OCI-LY1 (cell line): ENCODE data around the gene CAMK4.

Source experiments
- H2AFZ ChIP-seq: fragments of 200-600 bp; sonication (generic), shearing (Covaris generic); 2 replicates; pipeline ENCODE4 v1.6.0; 2014; ENCODE audit warnings: antibody characterized with exemption, mild to moderate bottlenecking, low read length
- H3F3A ChIP-seq: fragments of 200-600 bp; sonication (generic), shearing (Covaris generic); 2 replicates; pipeline ENCODE4 v1.6.0; 2014; ENCODE audit warnings: mild to moderate bottlenecking, antibody characterized with exemption, low read length, moderate library complexity; ENCODE audit not compliant: insufficient read depth
- H3K27ac ChIP-seq: fragments of 200-600 bp; sonication (generic); 2 replicates; pipeline ENCODE4 v1.5.1; 2014; ENCODE audit warnings: low read length, mixed run types, mild to moderate bottlenecking, low read depth; ENCODE audit not compliant: poor library complexity, severe bottlenecking
- H3K27me3 ChIP-seq: fragments of 200-600 bp; sonication (generic); 2 replicates; pipeline ENCODE4 v1.6.0; 2014; ENCODE audit warnings: antibody characterized with exemption, mild to moderate bottlenecking, low read length, moderate library complexity; ENCODE audit not compliant: insufficient read depth
- H3K36me3 ChIP-seq: fragments of 200-600 bp; sonication (generic); 2 replicates; pipeline ENCODE4 v1.6.1; 2014; ENCODE audit warnings: mild to moderate bottlenecking, antibody characterized with exemption, low read length, moderate library complexity, mixed read lengths; ENCODE audit not compliant: insufficient read depth
- H3K4me1 ChIP-seq: fragments of 200-600 bp; sonication (generic); 2 replicates; pipeline ENCODE4 v1.5.1; 2014; ENCODE audit warnings: mild to moderate bottlenecking, low read length, moderate library complexity; ENCODE audit not compliant: insufficient read depth, severe bottlenecking
- H3K4me2 ChIP-seq: fragments of 200-600 bp; sonication (generic), shearing (Covaris generic); 2 replicates; pipeline ENCODE4 v1.6.1; 2014; ENCODE audit warnings: low read length
- H3K4me3 ChIP-seq: fragments of 200-600 bp; sonication (generic); 2 replicates; pipeline ENCODE4 v1.5.1; 2014; ENCODE audit warnings: low read length, low read depth, mild to moderate bottlenecking, mixed read lengths; ENCODE audit not compliant: poor library complexity, severe bottlenecking
- H3K79me2 ChIP-seq: fragments of 200-600 bp; shearing (Covaris generic); 2 replicates; pipeline ENCODE4 v1.6.1; 2016; ENCODE audit warnings: mixed run types, low read length, mixed read lengths; ENCODE audit not compliant: insufficient read depth
- H3K9ac ChIP-seq: fragments of 200-600 bp; sonication (generic), shearing (Covaris generic); 2 replicates; pipeline ENCODE4 v1.6.1; 2014; ENCODE audit warnings: mild to moderate bottlenecking, low read length, mixed read lengths
- H3K9me2 ChIP-seq: fragments of 200-600 bp; sonication (generic), shearing (Covaris generic); 2 replicates; pipeline ENCODE4 v1.6.1; 2014; ENCODE audit warnings: low read depth, mild to moderate bottlenecking, low read length, mixed read lengths
- H3K9me3 ChIP-seq: fragments of 200-600 bp; shearing (Covaris generic); 2 replicates; pipeline ENCODE4 v1.6.1; 2014; ENCODE audit warnings: low read length, mixed read lengths
- H4K20me1 ChIP-seq: fragments of 200-600 bp; sonication (generic), shearing (Covaris generic); 2 replicates; pipeline ENCODE4 v1.6.0; 2016; ENCODE audit warnings: mild to moderate bottlenecking, low read length; ENCODE audit not compliant: insufficient read depth
- EZH2 ChIP-seq: fragments of 200-600 bp; sonication (generic), shearing (Covaris generic); IDR thresholded peaks from 2 replicates; pipeline ENCODE4 v1.8.0; 2017; ENCODE audit warnings: borderline replicate concordance, mixed run types, mild to moderate bottlenecking, antibody characterized with exemption, low read length, moderate library complexity, mixed read lengths
- TF ChIP-seq, protein P1 (sequence below): fragments of 200-600 bp; sonication (generic), shearing (Covaris generic); IDR thresholded peaks from 2 replicates; pipeline ENCODE4 v1.5.1; 2017; ENCODE audit warnings: mild to moderate bottlenecking, antibody characterized with exemption, low read length, moderate library complexity, mixed read lengths

Gene CAMK4

DNA sequence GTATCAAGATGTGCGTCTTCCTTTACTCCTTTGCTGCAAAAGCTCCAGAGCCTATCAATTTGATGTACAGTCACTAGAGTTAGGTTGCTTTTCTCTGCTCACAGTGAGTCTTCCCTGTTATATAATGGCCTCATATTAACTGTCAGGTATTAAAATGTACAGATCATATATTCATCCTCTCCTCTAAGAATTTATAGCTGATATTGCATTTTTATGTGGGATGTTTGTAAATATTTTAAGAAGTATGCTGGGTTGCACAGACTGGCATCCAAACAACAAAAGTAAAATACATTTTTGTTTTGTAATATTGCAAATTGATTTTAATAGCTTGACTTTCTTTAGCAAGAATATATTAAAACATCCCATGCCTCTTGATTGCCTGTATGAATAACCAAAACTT lies 148.6 kb downstream of the CAMK4 start:
- no peak overlapping the region for H3K9ac ChIP-seq
- no peaks in the 10 kb centered on the region for H3K9me3 ChIP-seq
- peaks cover 4% of the 10 kb centered on the region; the same call in 1 of the 2 replicates for H3K79me2 ChIP-seq
- no peaks in the 10 kb centered on the region for H3K9me2 ChIP-seq
- H4K20me1 ChIP-seq = no peaks in the 10 kb centered on the region
- H3K4me3 ChIP-seq = no peak overlapping the region
- no peak overlapping the region for H3K4me2 ChIP-seq
- no peak overlapping the region for H3K27ac ChIP-seq
- H2AFZ ChIP-seq = no peak overlapping the region
- H3K27me3 ChIP-seq = no peaks in the 10 kb centered on the region
- H3K36me3 ChIP-seq = peaks cover 52% of the 10 kb centered on the region
- H3F3A ChIP-seq = no peaks in the 10 kb centered on the region
- no peaks in the 10 kb centered on the region for H3K4me1 ChIP-seq
- no peak for TF ChIP-seq EZH2
- TF ChIP-seq, protein P1, sequence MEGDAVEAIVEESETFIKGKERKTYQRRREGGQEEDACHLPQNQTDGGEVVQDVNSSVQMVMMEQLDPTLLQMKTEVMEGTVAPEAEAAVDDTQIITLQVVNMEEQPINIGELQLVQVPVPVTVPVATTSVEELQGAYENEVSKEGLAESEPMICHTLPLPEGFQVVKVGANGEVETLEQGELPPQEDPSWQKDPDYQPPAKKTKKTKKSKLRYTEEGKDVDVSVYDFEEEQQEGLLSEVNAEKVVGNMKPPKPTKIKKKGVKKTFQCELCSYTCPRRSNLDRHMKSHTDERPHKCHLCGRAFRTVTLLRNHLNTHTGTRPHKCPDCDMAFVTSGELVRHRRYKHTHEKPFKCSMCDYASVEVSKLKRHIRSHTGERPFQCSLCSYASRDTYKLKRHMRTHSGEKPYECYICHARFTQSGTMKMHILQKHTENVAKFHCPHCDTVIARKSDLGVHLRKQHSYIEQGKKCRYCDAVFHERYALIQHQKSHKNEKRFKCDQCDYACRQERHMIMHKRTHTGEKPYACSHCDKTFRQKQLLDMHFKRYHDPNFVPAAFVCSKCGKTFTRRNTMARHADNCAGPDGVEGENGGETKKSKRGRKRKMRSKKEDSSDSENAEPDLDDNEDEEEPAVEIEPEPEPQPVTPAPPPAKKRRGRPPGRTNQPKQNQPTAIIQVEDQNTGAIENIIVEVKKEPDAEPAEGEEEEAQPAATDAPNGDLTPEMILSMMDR = no peak

DNA sequence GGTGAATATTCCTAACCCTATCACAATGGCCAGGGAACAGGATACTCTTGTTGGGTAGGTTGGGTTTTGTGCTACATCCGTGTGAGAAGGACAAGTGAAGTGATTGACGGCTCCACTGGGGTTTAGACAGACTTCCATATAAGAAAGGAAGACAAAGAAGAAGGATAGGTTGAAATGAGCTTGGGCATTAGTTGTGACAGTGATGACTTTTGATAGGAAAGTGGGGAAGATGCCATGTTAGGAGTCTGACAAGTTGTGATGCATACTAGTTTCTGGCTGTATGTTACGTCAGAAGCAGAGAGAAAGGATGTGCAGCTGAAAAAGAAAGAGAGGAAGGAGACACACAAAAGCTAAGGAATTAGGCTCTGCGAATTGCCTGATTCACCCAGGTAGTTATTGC lies 150.2 kb downstream of the CAMK4 start:
- no peaks in the 10 kb centered on the region for H3K4me1 ChIP-seq
- H3F3A ChIP-seq = no peaks in the 10 kb centered on the region
- no peak overlapping the region for H3K9ac ChIP-seq
- H3K36me3 ChIP-seq = peaks cover 61% of the 10 kb centered on the region
- H3K27ac ChIP-seq = no peak overlapping the region
- no peak overlapping the region for H3K4me2 ChIP-seq
- no peak for TF ChIP-seq EZH2
- TF ChIP-seq, protein P1 = no peak
- no peaks in the 10 kb centered on the region for H3K27me3 ChIP-seq
- H3K9me2 ChIP-seq = no peaks in the 10 kb centered on the region
- no peak overlapping the region for H3K4me3 ChIP-seq
- H3K9me3 ChIP-seq = no peaks in the 10 kb centered on the region
- no peaks in the 10 kb centered on the region for H4K20me1 ChIP-seq
- no peak overlapping the region for H2AFZ ChIP-seq
- H3K79me2 ChIP-seq = peaks cover 4% of the 10 kb centered on the region; the same call in 1 of the 2 replicates

DNA sequence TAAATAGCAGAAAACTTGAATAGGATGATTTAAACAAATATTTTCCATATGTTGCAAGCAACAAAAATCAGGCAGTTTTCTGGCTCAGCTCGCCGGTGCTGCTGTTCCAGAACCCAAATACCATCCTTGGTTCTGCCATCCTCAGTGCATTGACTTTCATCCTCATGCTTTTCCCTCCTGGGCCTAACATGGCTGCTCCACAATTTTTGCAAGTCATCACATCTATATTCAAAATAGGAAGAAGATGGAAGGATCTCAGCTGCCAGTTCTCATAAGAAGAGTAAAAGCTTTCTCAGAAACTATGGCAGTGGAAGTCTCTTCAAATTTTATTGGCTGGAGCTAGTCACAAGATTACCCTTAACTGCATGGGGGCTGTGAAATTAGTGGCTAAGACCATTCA lies 151.5 kb downstream of the CAMK4 start:
- Histone ChIP-seq H3K4me1 (no peaks in the 10 kb centered on the region), H4K20me1 (no peaks in the 10 kb centered on the region), H3K79me2 (no peaks in the 10 kb centered on the region), H2AFZ (no peak overlapping the region), H3K27me3 (no peaks in the 10 kb centered on the region), H3K9ac (no peak overlapping the region), H3K9me3 (no peaks in the 10 kb centered on the region), H3K4me3 (no peak overlapping the region), H3F3A (no peaks in the 10 kb centered on the region), H3K4me2 (no peak overlapping the region), H3K27ac (no peak overlapping the region), H3K9me2 (no peaks in the 10 kb centered on the region), H3K36me3 (peaks cover 57% of the 10 kb centered on the region)
- TF ChIP-seq, protein P1 = no peak
- TF ChIP-seq EZH2 = no peak
